ENCODE data around the gene DPP4.

DPP4 gene

GRCh38 chr2:162106746-162107145 lies 32.7 kb upstream of the DPP4 start:
- H3K79me2 ChIP-seq (ENCODE audit: low read length), result no peaks in the 10 kb centered on the region
- H3K4me1 ChIP-seq (ENCODE audit: low read length), result no peaks in the 10 kb centered on the region
- TF ChIP-seq CTCF (IDR thresholded peaks at IDR 0.05; ENCODE audit: low read length) (no peak), EZH2 (optimal IDR thresholded peaks at IDR 0.05; ENCODE audit: low read depth, low read length) (no peak), EZH2phosphoT487 (IDR thresholded peaks at IDR 0.05; ENCODE audit: low read length) (no peak)
- no peak for DNase-seq
- H3K9me3 ChIP-seq (replicated peaks; ENCODE audit: insufficient read depth, low read length), result no peaks in the 10 kb centered on the region
- H3K27me3 ChIP-seq (replicated peaks; ENCODE audit: insufficient read depth, low read length), result no peaks in the 10 kb centered on the region
- H3K4me3 ChIP-seq (ENCODE audit: low read length), result no peak overlapping the region
- H3K9ac ChIP-seq (ENCODE audit: low read length), result no peak overlapping the region
- H2AFZ ChIP-seq (ENCODE audit: low read length), result no peak overlapping the region
- no peak overlapping the region for H3K27ac ChIP-seq (ENCODE audit: low read length)
- no peaks in the 10 kb centered on the region for H4K20me1 ChIP-seq (ENCODE audit: insufficient read depth, low read length)
- no peak overlapping the region for H3K4me2 ChIP-seq (ENCODE audit: low read depth, low read length)
- H3F3A ChIP-seq (ENCODE audit: insufficient read depth, low read length), result no peaks in the 10 kb centered on the region
- H3K36me3 ChIP-seq (replicated peaks; ENCODE audit: insufficient read depth, low read length), result no peaks in the 10 kb centered on the region
- H3K9me2 ChIP-seq (replicated peaks; ENCODE audit: insufficient read depth, low read length), result no peaks in the 10 kb centered on the region

GRCh38 chr2:162106146-162106551 lies 32.1 kb upstream of the DPP4 start:
- H3F3A ChIP-seq (ENCODE audit: insufficient read depth, low read length), result no peaks in the 10 kb centered on the region
- no peak overlapping the region for H2AFZ ChIP-seq (ENCODE audit: low read length)

GRCh38 chr2:162103443-162104009 lies 29.5 kb upstream of the DPP4 start:
- Histone ChIP-seq H3K27me3 (replicated peaks; ENCODE audit: insufficient read depth, low read length) (no peaks in the 10 kb centered on the region), H3K4me2 (ENCODE audit: low read depth, low read length) (no peak overlapping the region), H3K27ac (ENCODE audit: low read length) (no peak overlapping the region), H3F3A (ENCODE audit: insufficient read depth, low read length) (no peaks in the 10 kb centered on the region), H2AFZ (ENCODE audit: low read length) (no peak overlapping the region), H3K4me1 (ENCODE audit: low read length) (no peaks in the 10 kb centered on the region), H3K9ac (ENCODE audit: low read length) (no peak overlapping the region), H4K20me1 (ENCODE audit: insufficient read depth, low read length) (no peaks in the 10 kb centered on the region), H3K79me2 (ENCODE audit: low read length) (no peaks in the 10 kb centered on the region), H3K9me3 (replicated peaks; ENCODE audit: insufficient read depth, low read length) (no peaks in the 10 kb centered on the region), H3K36me3 (replicated peaks; ENCODE audit: insufficient read depth, low read length) (no peaks in the 10 kb centered on the region), H3K4me3 (ENCODE audit: low read length) (no peak overlapping the region), H3K9me2 (replicated peaks; ENCODE audit: insufficient read depth, low read length) (no peaks in the 10 kb centered on the region)
- DNase-seq, result no peak
- TF ChIP-seq CTCF (IDR thresholded peaks at IDR 0.05; ENCODE audit: low read length), result no peak
- no peak for TF ChIP-seq EZH2phosphoT487 (IDR thresholded peaks at IDR 0.05; ENCODE audit: low read length)
- no peak for TF ChIP-seq EZH2 (optimal IDR thresholded peaks at IDR 0.05; ENCODE audit: low read depth, low read length)

More at GRCh38 chr2:162106146-162106551, 32.1 kb upstream of the DPP4 start:
- H3K36me3 ChIP-seq (replicated peaks; ENCODE audit: insufficient read depth, low read length), result no peaks in the 10 kb centered on the region
- H4K20me1 ChIP-seq (ENCODE audit: insufficient read depth, low read length), result no peaks in the 10 kb centered on the region
- TF ChIP-seq EZH2 (optimal IDR thresholded peaks at IDR 0.05; ENCODE audit: low read depth, low read length) (no peak), EZH2phosphoT487 (IDR thresholded peaks at IDR 0.05; ENCODE audit: low read length) (no peak), CTCF (IDR thresholded peaks at IDR 0.05; ENCODE audit: low read length) (no peak)
- H3K79me2 ChIP-seq (ENCODE audit: low read length), result no peaks in the 10 kb centered on the region
- H3K4me3 ChIP-seq (ENCODE audit: low read length), result no peak overlapping the region
- DNase-seq, result no peak
- no peaks in the 10 kb centered on the region for H3K9me3 ChIP-seq (replicated peaks; ENCODE audit: insufficient read depth, low read length)
- no peak overlapping the region for H3K4me2 ChIP-seq (ENCODE audit: low read depth, low read length)
- no peaks in the 10 kb centered on the region for H3K27me3 ChIP-seq (replicated peaks; ENCODE audit: insufficient read depth, low read length)
- no peaks in the 10 kb centered on the region for H3K4me1 ChIP-seq (ENCODE audit: low read length)
- H3K9ac ChIP-seq (ENCODE audit: low read length), result no peak overlapping the region
- H3K27ac ChIP-seq (ENCODE audit: low read length), result no peak overlapping the region
- no peaks in the 10 kb centered on the region for H3K9me2 ChIP-seq (replicated peaks; ENCODE audit: insufficient read depth, low read length)

Data from MM.1S (cell line).